Astrocyte of the cerebellum (primary cell): ENCODE results near the gene RTN1.

ENCODE experiments used
- DNase-seq: peaks from one replicate; pipeline ENCODE4 v3.0.0-alpha.2; 2011; ENCODE audit warnings: low read depth
- H3K4me3 ChIP-seq: 2 replicates; pipeline ENCODE4 v1.5.1; 2011; ENCODE audit warnings: mild to moderate bottlenecking, low read depth, low read length, moderate library complexity
- in situ Hi-C: cut with HindIII; loops from 2 replicates; pipeline ENCODE4 v1.10.0; 2017; ENCODE audit warnings: low sequenced_read_pairs
- TF ChIP-seq, protein P1 (sequence below): IDR thresholded peaks from 2 replicates; pipeline ENCODE4 v1.5.1; 2012; ENCODE audit warnings: low read length, low read depth, moderate library complexity, mild to moderate bottlenecking; ENCODE audit errors: missing control alignments

Gene RTN1, protein sequence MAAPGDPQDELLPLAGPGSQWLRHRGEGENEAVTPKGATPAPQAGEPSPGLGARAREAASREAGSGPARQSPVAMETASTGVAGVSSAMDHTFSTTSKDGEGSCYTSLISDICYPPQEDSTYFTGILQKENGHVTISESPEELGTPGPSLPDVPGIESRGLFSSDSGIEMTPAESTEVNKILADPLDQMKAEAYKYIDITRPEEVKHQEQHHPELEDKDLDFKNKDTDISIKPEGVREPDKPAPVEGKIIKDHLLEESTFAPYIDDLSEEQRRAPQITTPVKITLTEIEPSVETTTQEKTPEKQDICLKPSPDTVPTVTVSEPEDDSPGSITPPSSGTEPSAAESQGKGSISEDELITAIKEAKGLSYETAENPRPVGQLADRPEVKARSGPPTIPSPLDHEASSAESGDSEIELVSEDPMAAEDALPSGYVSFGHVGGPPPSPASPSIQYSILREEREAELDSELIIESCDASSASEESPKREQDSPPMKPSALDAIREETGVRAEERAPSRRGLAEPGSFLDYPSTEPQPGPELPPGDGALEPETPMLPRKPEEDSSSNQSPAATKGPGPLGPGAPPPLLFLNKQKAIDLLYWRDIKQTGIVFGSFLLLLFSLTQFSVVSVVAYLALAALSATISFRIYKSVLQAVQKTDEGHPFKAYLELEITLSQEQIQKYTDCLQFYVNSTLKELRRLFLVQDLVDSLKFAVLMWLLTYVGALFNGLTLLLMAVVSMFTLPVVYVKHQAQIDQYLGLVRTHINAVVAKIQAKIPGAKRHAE

DNA sequence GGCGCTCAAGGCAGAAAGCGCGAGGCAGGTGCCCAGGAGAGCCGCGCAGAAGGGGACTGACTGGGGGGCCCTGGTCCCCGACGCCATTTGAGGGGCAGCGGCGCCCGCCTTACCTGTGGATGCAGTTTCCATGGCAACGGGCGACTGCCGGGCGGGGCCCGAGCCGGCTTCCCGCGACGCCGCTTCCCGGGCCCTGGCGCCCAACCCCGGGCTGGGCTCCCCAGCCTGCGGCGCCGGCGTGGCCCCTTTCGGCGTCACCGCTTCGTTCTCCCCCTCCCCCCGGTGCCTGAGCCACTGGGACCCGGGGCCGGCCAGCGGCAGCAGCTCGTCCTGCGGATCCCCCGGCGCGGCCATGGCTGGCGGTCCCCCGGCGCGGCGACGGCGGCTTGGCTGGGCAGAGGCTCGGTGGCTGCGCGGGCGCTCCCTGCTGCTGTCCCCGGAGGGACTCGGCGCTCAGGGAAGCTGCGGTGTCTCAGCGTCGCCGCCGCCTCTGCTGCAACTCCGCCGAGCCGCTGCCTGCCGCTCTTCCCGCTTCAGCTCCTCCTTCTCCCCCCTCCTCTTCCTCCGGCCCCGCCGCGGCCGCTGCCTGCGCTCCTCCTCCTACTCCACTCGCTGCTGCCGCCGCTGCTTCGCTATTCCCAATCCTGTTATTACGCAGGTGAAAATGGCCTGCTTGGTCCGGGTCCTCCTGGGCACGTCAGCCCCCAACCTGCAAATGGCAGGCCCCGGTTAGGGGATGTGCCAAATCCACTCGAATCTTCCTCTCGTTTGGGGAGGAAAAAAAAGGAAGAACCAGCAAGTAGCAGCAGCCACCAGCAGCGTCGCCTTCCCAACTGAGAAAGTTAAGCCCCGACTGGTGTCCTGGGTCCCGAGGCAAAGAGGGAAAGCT lies at the start of gene RTN1:
Gene RTN1 (minus strand): TSS at position 500 of the 889 bp plus-strand sequence. CDS start 146 bp downstream, at position 354.
- in situ Hi-C loops, result no loop called here
- TF ChIP-seq, protein P1, sequence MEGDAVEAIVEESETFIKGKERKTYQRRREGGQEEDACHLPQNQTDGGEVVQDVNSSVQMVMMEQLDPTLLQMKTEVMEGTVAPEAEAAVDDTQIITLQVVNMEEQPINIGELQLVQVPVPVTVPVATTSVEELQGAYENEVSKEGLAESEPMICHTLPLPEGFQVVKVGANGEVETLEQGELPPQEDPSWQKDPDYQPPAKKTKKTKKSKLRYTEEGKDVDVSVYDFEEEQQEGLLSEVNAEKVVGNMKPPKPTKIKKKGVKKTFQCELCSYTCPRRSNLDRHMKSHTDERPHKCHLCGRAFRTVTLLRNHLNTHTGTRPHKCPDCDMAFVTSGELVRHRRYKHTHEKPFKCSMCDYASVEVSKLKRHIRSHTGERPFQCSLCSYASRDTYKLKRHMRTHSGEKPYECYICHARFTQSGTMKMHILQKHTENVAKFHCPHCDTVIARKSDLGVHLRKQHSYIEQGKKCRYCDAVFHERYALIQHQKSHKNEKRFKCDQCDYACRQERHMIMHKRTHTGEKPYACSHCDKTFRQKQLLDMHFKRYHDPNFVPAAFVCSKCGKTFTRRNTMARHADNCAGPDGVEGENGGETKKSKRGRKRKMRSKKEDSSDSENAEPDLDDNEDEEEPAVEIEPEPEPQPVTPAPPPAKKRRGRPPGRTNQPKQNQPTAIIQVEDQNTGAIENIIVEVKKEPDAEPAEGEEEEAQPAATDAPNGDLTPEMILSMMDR, result no peak
- no peak for DNase-seq
- peak within 1 kb of the TSS; percentile 53 for H3K4me3 ChIP-seq

DNA sequence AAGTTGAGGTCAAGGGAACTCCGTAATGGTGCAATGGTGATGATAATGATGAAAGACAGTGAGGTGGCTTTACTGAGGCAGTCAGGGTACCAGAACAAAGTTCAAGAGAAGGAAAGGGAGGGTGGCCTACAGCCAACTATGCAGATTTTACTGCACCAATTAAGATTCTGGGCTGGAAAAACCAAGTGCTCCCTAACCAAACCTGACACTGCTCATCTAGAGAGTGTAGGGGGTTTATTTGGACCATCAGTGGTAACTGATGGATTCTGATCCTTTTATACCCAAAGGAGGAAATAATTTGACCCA lies 49.8 kb upstream of the RTN1 start:
- H3K4me3 ChIP-seq, result peak overlapping the region; percentile 59
- in situ Hi-C loops, result no loop called here
- TF ChIP-seq, protein P1, result no peak
- no peak for DNase-seq

DNA sequence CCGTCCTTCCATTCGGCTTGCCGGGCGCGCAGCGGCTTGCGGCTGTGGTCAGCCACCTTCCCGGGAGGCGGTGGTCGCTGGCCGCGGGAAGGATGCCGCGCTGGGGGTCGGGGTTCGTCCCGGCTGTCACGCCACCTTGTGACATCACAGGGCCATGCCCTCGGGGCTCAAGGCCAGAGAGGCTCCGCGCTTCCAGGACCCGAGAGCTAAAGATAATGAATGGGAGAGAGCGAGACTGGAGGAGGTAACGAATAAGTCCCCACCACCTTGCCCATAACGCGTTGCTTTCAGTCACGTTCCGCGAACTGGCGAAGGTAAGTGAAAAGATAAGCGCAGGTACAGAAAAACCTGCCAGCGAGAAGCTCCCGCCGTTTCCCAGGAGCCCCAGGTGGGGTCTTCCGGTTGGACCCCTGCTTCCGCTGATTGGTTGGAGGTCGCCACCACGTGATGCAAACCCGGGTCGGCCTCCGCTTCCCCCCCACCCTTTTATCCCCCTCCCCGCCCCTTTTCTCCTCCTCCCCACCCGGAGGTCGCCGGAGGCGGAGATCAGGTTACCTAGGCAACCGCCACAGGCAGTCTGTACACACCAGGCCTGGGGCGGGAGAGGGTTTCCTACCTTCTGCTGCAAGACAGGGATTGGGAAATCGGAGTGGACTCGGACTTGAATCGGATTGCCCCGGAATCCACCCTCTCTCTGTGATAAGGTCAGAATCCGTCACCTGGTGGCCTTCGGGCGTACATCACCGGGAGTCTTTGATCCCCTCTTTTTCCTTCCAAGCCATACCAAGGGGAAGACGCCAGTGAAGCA lies 49.2 kb upstream of the RTN1 start, which contains the start of gene LRRC9:
Gene LRRC9 (plus strand): TSS at position 575 of the 808 bp plus-strand sequence.
- TF ChIP-seq, protein P1, result no peak
- in situ Hi-C loops, result no loop called here
- DNase-seq, result peak; percentile 34
- peak within 1 kb of the TSS; percentile 59 for H3K4me3 ChIP-seq

DNA sequence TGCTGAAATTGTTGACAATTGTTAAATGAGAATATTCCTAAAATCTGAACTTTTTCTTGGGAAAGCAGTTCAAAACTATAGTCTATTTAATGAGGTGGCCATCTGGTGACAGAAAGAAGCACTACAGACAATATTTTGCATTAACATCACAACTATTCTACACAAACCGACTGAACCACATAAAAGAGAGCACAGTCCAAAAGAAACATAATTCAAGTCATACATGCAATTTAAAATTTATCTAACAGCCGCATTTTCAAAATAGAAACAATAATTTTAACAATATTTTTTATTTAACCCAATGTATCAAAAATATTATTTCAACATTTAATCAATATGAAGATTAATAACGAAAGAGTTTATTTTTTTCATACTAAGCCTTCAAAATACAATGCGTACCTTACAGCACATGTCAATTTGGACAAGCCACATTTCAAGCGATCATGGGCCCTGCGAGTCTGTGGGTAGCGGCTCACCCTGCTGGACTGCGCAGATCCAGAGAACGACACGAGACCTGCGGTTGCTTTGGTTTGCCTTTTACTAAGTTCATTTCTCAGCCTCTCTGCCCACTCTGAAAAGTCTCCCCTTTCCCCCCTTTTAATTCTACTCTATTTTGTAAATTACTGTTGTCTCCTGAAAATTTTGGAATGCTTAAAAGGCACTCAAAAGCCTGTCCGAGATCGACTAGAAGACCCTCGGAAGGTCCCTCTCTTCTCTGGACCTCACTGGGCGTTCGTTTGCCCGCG lies 48.4 kb upstream of the RTN1 start:
- H3K4me3 ChIP-seq, result peak overlapping the region; percentile 59
- TF ChIP-seq, protein P1, result peak; percentile 37
- in situ Hi-C loops, result no loop called here
- DNase-seq, result peak; percentile 50

DNA sequence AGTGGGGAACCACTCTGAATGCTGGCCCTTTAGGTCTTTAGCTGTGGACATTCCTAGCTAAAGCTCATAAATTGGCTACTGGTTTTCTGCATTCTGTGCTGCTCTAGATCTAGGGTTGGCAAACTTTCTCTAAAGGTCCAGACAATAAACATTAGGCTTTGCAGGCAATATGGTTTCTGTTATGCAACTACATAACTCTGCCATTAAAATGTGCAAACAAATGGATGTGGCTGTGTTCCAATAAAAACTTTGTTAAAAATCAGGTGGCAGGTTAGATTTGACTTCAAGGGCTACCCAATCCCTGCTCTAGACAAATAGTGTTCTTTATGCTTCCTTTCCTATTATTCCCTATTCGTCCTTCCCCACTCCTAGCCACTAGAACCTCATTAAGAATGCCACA lies 42.6 kb upstream of the RTN1 start:
- in situ Hi-C loops, result no loop called here

More for the DNA sequence above, 42.6 kb upstream of the RTN1 start:
- no peak for DNase-seq
- H3K4me3 ChIP-seq, result no peak overlapping the region
- TF ChIP-seq, protein P1, result no peak
